GM18868 (cell line): Measurements from ENCODE around the gene BFSP1.
A peak's percentile ranks its signal among the peaks of the same experiment; 100 is the strongest.

Experiments
- ATAC-seq: cut with Tn5 transposase; IDR thresholded peaks from one replicate; pipeline ENCODE4 v1.9.1; 2021; ENCODE audit warnings: mild to moderate bottlenecking, moderate library complexity; ENCODE audit not compliant: unreplicated experiment

The BFSP1 gene

DNA sequence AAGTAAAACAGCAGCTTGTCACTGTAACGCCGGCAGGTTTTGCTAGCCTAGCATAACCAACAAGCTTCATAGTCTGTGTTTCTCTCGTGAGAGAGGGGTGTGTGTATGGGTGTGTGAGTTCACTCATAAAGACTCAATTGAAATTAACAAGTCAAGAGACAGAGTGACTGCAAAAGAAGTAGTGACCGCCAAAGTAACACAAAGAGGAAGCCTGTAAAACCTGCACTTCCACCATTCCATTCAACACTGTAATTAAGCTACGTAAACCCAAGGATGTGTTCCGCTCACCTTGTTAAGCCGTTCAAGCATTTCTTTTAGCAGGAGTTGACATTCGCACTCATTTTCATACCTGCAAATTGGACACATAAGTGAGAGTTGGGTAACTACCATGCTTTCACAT lies 6.6 kb downstream of the BFSP1 start:
- ATAC-seq, result no peak

DNA sequence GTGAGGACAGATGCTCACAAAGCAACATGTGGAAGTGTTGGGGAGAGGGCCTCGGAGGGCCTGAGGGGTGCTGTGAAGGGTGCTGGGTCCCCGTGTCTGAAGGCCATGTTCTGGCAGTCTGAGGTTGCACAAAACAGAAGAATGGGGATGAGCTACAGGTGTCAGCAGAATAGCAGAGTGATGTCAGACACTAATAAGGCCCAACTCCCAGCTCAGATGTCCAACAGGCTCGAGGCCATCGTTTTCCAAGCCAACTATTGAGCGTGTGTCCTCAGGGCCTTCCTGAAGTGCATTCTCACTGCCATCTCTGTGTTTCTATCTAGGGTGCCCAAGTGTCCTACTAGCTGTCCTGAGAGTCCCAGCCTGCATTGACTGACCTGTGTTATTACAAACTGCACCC lies 7.9 kb downstream of the BFSP1 start:
- no peak for ATAC-seq

DNA sequence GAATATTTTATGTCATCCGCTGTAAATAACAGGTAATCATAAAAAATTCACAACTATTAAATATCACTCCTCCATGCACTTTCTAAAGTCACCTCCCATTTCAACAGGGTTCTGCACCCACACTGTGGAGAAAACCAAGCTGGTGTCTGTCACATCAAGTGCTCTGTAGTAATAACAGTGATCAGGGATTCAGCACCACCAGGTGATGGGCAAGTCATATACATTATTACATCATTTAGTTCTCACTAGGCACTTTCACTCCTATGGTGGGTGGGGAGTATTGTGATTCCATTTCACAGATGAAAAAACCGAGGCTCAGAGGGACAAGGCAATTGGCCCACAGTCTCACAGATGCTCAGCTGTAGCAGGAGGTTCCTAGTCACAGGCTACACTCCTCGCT lies 8.7 kb downstream of the BFSP1 start:
- no peak for ATAC-seq

DNA sequence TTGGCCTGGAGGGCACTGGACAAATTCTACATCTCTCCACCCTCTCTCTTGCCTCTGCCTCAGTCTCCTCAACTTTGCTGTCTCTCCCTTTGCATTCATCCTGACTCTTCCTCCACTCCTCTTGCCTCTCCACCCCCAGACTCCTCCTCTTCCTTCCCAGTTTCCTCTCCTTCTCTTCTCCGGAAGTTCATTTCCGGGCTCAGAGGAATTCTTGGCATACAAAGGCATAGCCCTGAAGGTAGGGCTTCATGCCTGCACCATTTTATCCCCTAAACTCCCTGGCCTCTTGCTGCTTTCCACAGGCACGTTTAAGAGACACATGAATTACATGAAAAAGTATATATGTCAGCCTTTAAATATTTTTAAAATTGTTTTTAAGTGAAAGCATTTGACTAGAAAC lies 10.6 kb downstream of the BFSP1 start:
- ATAC-seq, result no peak

DNA sequence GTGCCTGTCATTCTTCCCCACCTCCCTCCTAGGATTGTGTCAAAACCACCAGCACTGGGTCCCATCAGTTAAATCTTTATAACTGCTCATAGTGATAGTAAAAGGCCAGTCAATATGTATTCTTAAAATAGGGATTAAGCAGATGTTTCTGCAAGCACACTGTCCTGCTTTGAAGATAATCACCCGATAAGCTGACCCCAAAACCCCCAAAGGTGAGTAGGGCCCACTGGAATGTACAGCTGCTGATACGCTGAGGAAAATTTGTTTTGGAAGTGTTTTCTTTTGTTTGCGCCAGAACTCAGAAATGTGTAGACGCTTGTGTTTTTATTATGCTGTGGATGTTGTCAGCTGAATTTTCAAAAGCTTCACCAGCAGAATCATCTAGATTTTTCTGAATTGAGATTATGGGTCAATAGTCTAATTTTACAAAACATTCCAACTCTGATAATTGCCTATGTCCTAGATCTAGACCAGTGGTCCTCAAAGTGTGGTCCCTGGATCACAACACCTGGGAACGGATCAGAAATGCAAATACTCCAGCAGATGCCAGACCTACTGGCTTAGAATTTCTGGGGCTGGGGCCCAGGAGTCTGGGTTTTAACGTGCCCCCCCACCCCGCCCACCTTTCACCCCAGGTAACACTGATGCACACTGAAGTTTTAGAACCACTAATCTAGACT lies 11.4 kb downstream of the BFSP1 start:
- no peak for ATAC-seq

DNA sequence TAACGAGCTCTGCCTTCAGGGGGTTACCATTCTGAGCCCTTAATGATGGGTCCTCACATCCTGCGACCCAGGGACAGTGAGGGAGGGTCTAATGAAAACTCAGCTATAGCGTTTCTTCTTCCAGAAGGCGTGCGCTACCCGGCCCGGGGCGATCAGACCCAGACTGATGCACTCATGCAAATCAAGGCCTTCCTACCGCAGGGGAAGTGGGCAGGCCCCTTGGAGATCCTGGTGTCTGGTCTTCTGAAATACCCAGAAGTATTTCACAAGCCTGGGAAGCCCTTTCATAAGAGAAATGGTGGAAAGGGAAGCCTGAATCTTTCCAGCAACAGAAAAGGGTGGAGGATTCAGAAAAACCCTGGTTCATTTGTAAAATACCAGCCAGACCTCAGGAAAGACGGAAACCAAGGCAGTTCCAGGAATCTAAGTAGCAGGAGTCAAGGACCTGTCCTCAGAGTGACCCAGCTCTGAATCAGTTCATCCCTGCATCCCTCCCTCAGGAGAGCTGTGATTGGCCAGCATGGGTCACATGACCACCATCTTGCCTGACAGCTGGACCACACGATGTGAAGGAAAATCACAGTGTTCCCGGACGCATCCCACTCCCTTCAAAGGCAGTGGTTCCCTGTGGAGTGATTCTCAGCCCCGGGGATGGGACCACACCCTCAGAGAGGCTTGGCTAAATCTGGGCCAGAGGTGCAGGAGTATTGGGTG lies 12.7 kb downstream of the BFSP1 start:
- no peak for ATAC-seq

DNA sequence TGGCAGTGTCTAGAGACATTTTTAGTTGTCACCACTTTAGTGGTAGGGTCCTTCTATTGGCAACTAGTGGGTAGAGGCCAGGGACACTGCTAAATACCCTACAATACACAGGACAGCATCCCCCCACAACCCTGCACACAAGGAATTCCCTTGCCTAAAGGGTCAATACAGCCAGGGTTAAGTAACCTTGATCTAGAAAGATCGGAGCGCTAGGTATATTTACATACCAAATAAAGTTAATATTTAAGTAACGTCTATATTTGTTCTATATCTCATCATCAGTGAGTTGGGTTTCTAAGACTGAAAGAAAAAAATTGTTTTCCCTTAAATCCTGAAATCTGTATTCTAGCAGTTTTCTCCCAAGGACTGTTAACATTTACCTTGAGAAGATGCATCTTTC lies 16.1 kb downstream of the BFSP1 start:
- ATAC-seq, result no peak

DNA sequence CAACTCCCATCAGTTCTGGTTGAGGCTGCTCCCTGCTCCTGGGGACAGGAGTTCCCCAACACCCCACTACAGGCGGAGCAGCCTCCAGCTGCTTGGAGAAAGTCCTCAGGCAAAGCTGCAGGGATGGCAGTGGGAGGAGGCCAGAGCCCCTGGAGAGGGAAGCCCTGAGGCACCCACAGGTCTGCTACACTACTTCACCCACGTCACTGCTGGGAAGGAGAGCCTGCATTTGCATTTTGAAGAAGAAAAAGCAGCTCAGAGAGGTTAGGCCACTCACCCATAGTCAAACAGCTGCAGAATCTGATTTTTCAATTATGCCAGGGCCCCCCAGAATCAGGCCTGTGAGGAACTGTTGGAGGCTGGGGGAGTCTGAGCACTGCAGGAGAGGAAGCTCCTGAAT lies 17.2 kb downstream of the BFSP1 start:
- ATAC-seq, result no peak

DNA sequence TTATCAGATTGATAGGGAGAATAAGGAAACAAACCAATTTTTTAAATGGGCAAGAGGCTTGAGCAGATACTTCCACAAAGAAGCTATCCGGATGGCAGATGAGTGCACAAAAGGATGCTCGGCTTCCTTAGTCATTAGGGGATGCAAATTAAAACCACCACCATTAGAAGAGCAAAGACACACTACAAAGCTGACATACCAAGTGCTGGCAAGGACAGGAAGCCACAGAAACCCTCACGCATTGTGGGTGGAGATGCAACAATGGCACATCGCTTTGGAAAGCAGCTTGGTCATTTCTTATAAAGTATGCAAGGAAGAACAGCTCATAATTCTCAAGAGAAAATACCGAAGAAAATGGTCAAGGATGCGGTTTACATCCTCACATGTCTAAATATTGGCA lies 19.8 kb downstream of the BFSP1 start:
- ATAC-seq, result no peak

DNA sequence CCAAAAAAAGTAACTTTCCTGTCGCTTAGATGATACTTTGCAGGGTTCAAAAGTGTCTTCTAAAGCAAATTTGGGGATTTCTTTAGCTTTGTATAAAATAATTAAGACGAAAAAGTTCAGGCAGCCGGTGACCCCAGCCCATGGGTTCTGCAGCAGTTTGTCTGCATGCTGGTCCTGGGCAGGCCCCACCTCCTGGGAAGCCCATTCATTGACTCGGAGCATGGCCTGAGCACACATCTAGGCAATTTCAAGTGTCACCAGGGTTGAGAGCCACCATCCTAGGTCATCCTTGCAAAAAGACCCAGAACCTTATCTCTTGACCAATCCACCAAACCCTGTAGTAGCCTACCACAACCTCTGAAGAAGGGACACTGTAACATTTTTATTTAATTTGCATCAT lies 20.6 kb downstream of the BFSP1 start:
- ATAC-seq, result no peak

DNA sequence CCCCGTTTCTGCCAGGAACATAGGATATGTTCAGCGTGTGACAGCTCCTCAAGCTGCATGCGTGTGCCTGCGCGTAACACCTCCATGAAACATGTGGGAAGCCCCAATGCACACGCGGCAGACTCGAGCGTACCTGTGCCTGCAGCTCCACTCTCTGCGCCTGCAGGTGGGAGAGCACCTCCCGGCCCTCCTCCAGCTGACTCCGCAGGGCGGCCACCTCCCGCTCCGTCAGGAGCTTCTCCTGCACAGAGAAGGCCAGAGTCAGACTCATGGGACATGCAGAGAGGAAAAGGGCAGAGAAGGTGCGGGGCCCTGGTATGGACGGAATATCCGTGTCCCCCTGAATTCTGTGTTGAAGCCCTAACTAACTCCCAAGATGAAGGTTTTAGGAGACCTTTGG lies 22.4 kb downstream of the BFSP1 start:
- no peak for ATAC-seq

DNA sequence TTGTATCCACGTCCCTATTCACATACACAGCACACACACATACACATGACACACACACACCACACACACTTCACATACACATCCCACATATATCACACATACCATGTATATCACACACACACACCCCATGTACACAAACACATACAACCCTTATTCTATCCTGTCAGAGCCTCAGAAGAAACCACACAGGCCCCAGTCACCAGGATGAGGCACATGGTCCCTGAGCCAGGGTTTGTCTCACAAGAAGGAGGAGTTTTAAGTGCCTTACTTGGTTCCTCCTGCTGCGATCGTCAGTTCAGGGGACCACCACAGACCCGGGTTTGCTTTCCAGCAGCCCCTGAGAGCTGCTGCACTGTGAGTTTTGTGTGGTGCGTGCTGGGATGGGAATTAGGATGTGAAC lies 23.6 kb downstream of the BFSP1 start:
- no peak for ATAC-seq

DNA sequence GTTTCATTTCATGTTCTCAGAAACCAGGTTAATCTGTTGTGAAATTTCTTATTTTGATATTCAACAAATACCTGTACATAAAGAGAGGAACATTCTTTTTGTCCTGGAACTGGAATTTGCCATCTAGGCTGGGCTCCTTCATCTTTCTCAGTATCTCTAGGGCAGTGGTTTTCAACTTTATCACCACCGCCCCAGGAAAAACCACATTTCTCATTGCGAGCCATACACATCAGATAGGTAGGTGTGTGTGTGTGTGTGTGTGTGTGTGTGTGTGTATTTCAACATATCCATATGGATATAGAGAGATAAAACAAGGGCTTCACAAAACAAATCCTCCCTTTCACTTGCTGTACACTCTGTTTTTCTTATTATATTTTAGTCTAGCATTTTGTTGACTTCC lies 24.1 kb downstream of the BFSP1 start:
- no peak for ATAC-seq

DNA sequence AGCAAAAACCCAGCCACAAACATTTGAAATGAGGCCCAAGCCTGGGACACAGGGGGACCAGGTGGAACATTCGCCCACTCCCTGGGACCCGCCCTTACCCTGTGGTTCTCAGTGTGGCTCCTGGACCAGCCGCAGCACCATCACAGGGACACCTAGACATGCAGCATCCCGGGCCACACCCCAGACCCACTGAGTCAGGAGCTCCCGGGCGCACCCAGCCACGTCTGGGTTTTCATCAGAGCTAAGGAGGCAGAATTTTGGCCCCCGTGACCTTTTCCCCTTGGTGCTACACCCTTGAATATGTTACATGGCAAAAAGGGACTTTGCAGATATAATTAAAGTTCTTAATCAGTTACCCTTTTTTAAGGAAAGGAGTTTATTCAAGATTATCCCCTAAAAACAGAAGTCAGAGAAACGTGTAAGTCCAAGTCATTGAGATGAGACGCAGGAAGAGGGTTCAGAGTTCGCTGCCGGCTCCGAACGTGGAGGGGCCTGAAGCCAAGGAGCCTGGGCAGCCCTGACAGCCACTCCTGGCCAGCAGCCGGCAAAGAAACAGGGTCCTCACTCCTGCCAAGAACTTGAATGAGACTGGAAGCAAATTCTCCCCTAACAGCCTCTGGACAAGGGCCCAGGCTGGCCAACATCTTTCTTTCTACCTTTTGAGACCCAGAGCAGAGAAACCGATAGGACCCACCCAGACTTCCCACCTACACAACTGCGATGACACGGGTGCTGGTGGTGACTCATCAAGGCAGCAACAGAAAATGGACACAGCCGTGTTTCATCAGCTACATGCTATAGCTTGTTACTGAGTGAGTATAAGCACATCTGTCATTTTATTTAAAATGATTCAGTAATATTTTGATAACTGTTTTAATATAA lies 25.3 kb downstream of the BFSP1 start:
- ATAC-seq, result peak; percentile 17

DNA sequence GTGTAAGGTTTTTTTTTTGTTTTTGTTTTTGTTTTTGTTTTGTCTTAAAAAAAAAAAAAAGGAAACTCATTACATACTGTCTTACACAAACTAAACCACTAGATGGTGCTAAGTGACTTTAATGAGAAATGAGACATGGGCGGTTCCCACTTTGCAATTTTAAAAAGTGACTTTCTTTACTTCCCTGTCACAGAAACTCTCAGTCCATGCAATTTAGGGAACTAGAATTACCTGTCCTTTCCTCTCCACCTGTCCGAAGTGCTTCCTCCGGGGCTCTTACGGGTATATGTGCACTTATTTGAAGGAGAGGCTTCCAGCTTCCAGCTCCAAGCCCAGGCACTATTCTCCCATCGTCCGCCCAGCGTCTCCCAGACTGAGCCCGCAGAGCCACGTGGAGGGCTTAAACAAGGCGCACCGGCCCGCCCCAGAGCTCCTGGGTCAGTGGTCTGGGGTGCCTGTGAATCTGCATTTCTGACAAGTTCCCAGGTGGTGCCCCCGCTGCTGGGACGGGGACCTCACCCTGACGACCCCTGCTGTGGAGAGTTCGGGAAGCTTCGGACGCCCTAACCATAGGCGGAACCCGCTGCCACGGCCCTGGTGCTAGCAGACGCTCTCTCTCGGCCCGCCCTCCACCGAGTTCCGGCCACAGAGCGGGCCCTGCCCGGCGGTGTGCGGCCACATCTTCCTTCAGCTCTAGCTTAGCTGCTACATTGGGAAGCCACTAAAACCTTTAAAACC lies 26.1 kb downstream of the BFSP1 start:
- ATAC-seq, result peak; percentile 73

DNA sequence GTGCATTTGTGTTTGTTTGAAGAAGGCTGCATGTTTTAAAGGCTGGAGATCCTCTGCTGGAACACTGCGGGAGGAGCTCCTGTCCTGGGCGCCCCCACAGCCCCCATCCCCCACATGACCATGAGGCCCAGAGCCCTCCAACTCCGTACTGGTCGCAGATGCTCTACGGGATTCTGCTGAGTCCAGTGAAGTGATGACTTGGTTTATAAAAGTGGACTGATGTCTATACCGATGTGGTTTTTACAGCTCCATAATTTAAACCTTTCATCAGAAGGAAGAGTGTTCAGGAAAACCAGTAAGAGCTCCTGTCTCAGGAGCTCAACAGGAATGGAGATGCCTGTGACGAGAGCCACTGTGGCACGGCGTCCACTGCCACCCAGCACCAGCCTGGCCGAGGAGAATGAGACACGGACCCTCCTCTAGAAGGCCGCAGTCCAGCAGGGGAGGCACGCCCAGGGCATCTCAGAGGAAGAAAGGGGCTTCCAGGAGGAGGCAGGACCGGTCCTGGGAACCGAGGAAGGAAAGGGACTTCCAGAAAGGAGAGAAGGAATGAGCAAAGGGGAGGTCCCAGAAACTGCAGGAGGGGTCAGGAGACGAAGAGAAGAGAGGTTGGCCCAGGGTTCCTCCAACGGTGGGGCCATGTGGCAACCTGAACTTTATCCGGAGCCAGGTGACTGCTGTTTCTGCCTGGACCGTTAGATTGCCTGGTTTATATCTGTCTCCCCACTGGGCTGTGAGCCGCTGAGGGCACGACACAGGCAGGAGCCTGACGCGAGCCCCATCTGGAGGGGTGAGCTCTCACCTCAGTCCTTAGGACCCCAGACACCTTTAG lies 26.9 kb downstream of the BFSP1 start:
- ATAC-seq, result peak; percentile 20

DNA sequence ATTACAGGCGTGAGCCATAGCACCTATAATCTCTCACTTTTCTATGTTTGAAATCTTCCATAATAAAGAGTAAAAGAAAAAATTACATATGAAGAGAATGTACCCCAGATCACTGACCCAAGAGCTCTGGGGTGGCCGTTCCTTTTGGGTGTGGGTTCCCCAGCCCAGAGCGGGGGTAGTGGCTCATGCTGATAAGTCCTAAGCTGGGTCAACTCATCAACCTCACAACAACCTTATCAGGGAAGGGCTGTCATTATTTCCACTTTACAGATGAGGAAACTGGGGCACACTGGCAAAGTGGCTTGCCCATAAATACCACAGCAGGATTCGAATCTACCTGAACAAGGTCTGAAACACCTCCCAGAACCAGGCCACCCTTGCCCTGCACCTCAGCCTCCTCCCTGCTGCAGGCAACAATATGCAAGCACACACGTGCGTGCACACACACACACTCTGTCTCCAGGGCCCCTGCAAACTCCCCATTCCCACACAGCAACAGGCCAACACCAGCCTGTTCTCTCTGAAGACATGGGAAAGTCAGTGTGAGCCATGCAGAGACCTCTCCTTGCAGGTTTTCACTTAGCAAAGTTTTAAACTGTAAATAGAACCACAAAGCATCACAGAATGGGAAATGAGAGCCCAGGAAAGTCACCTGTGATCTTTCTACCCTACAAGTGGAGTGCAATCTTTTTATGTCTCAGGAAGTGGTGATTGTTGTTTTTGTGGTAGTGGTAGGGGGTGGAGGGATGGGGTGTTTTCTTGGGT lies 27.7 kb downstream of the BFSP1 start:
- ATAC-seq, result no peak

DNA sequence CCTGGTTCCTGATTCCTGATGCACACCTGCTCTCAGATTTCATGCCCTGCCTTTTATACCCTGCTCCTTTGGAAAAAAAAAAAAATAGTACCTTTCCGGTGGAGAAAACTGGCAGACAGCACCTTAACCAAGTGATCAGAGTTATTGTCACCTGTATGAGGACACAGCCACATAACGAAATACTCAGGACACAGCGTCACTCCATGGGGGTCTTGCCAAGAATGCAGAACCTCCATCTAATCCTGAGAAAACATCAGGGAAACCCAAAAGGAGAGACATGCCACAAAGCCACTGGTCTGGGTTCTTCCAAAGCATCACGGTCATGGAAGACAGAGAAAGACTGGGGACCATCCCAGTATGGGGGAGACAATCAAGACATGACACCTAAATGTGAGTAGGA lies 29.1 kb downstream of the BFSP1 start:
- no peak for ATAC-seq

DNA sequence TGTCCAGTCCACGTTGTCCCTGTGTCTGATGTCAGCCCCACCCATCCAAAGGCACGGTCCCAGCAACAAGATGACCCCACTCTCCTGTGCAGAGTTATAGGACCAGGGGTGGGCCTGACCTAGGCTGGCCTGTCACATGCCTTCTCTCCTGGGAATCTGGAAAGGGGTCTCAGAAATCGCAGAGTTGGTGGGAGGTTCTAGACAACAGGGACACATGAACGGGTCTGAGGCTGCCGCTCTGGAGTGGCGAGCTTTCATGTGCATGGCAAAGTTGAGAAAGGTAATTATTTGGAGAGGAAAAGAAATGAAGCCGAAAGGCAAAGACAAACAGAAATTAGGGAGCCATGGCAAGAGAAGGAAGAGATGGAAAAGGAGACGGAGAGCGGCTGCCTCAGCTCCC lies 29.5 kb downstream of the BFSP1 start:
- ATAC-seq, result no peak

DNA sequence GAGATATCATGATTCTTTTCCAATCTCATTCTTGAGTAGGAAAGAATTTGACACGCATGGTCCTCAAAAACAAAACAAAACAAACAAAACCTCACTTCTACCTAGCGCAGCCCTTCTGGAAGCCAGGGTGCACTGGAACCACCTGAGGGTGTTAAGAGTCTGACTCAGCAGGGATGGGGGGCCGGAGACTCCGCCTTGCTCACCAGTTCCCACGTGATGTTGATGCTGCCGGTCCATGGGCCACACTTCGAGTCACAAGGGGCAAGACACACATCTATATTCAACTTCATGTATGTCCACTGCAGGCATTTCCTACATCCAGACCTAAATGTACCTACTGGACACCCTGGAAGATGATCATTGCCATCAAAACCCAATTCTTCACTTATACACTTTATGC lies 30.4 kb downstream of the BFSP1 start:
- no peak for ATAC-seq
